ENCODE measurements around the gene KRTAP5-5.
"Not testable (repeated sequence)": the region's sequence is repeated elsewhere in the genome, so short reads cannot be mapped to it uniquely, and the experiment has no call there.

KRTAP5-5 gene, protein sequence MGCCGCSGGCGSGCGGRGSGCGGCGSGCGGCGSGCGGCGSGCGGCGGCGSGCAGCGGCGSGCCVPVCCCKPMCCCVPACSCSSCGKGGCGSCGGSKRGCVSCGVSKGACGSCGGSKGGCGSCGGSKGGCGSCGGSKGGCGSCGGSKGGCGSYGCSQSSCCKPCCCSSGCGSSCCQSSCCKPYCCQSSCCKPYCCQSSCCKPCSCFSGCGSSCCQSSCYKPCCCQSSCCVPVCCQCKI

DNA sequence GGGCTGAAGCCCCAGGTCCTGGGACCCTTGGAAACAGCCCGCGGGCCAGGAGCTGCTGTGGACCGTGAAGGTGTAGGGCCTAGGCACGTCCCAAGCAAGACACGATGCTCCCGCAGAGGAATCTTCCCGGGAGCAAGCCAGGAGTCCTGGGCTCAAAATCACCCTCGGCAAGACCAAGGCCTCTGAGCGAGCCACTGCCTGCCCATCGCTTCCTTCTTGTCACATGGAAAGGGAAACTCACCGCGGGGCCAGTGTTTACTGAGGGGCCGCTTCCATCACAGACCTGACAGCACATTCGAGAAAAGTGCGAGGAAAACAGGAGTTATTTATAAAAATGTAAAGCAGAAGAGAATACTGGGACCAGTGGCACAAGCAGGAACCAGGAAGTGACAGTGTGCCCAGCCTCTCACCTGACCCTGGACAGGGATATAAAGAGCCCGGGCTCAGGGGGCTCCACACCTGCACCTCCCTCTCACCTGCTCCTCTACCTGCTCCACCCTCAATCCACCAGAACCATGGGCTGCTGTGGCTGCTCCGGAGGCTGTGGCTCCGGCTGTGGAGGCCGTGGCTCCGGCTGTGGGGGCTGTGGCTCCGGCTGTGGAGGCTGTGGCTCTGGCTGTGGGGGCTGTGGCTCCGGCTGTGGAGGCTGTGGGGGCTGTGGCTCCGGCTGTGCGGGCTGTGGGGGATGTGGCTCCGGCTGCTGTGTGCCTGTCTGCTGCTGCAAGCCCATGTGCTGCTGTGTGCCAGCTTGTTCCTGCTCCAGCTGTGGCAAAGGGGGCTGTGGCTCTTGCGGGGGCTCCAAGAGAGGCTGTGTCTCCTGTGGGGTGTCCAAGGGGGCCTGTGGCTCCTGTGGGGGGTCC, at the start of gene KRTAP5-5:
TSS of gene KRTAP5-5 (plus strand) at position 450 of the 860 bp plus-strand sequence. CDS start at position 516, 66 bp downstream.
- no peak for DNase-seq (ENCODE audit: low spot score)

GRCh38 chr11:1581976-1582375, 47.6 kb upstream of the KRTAP5-5 start:
- DNase-seq (ENCODE audit: low spot score): no peak

- DNase-seq (ENCODE audit: low spot score): not testable (repeated sequence)
Observed at GRCh38 chr11:1582909-1583308, 46.7 kb upstream of the KRTAP5-5 start.

- not testable (repeated sequence) for DNase-seq (ENCODE audit: low spot score)
Observed at GRCh38 chr11:1584661-1585370, 44.8 kb upstream of the KRTAP5-5 start, which contains the start of gene KRTAP5-1. TSS of gene KRTAP5-1 (minus strand) at chr11:1585283. CDS start at chr11:1585249, 34 bp downstream.

- no peak for DNase-seq (ENCODE audit: low spot score)
Observed at GRCh38 chr11:1586699-1587098, 42.9 kb upstream of the KRTAP5-5 start.

DNA sequence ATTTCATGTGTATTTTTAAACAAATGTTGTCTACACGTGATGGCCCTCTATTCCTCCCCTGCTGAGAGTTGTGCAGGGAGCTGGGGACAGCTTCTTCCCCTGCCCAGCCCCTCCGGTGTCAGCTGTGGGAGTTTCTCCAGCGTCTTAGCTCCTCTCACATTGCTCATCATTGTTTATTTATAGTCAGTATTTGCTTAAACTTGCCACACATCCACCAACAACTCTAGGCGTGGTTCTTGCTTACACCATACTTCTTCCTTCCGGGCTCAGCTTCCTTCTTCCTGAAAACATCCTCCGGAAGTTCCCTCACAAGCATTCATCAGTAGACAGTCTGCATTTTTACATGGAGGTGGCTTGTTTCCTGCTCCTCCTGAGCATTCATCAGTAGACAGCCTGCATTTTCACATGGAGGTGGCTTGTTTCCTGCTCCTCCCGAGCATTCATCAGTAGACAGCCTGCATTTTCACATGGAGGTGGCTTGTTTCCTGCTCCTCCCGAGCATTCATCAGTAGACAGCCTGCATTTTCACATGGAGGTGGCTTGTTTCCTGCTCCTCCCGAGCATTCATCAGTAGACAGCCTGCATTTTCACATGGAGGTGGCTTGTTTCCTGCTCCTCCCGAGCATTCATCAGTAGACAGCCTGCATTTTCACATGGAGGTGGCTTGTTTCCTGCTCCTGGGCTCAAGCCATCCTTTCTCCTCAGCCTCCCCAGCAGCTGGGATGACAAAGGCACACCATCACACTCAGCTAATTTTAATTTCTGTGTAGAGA, 40.2 kb upstream of the KRTAP5-5 start:
- DNase-seq (ENCODE audit: low spot score): not testable (repeated sequence)

DNA sequence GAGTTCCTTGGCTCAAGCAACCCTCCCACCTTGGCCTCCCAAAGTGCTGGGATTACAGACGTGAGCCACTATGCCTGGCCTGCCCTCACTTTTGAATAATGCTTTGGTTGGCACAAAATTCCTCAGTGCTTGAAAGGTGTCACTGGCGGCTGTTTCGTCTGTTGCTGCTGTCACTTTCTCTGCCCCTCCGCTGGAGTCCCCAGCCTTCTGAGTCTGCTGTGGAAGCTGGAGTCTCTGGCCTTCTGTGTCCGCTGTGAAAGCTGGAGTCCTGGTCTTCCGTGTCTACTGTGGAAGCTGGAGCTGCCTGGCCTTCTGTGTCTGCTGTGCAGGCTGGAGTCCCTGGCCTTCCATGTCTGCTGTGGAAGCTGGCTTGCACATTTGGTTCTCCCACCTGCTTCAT, 39.6 kb upstream of the KRTAP5-5 start:
- no peak for DNase-seq (ENCODE audit: low spot score)

DNA sequence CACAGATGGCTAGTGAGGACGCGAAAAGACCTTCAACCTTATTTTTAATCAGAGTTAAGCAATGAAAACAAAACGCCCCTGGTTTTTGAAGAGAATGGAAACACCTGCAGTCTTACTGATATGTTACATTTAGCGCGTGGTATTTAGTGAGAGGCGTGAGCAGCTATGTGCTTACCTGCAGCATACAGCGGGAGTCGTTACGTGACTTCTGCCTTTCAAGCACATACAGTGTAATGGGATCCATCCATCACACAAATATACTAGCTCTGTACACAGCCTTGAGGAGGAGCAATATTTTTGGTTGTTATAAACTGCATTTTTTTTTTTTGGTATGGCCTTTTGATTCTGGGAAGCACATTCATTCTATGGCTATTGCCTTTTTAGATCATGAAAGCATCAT, 36.9 kb upstream of the KRTAP5-5 start:
- no peak for DNase-seq (ENCODE audit: low spot score)

- DNase-seq (ENCODE audit: low spot score): not testable (repeated sequence)
Observed at GRCh38 chr11:1595994-1596575, 33.5 kb upstream of the KRTAP5-5 start.

GRCh38 chr11:1596576-1597121, 32.9 kb upstream of the KRTAP5-5 start:
- DNase-seq (ENCODE audit: low spot score): not testable (repeated sequence)

DNA sequence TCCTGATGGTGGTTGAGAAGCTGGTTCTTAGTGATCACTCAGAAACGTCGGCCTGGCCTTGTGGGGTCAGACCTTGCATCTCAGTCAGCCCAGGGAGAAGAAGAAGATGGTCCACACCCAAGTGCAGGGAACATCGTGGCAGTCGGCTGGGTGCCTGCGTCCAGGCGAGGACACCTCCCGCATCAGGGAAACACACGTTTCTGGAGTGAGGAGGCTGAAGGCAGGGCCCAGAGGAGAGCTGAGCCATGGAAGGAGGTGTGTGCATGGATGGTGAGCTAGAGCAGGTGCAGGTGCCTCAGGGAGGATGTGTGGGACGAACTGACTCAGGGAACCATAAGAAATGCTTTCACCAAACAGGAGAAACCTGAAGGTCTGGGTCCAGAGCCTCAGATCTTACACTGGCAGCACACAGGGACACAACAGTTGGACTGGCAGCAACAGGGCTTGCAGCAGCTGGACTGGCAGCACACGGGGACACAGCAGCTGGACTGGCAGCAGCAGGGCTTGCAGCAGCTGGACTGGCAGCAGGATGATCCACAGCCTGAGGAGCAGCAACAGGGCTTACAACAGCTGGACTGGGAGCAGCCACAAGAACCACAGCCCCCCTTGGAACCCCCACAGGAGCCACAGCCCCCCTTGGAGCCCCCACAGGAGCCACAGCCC, 32.1 kb upstream of the KRTAP5-5 start:
- DNase-seq (ENCODE audit: low spot score): no peak

DNA sequence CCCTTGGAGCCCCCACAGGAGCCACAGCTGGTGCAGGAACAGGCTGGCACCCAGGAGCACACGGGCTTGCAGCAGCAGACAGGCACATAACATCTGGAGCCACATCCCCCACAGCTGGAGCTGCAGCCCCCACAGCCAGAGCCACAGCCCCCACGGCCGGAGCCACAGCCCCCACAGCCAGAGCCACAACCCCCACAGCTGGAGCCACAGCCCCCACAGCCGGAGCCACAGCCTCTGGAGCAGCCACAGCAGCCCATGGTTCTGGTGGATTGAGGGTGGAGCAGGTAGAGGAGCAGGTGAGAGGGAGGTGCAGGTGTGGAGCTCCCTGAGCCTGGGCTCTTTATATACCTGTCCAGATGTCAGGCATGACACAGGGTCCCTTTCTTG, 31.6 kb upstream of the KRTAP5-5 start, which contains the start of gene KRTAP5-2:
TSS of gene KRTAP5-2 (minus strand) at position 301 of the 387 bp plus-strand sequence. CDS start at position 257, 44 bp downstream.
- no peak for DNase-seq (ENCODE audit: low spot score)

- not testable (repeated sequence) for DNase-seq (ENCODE audit: low spot score)
Observed at GRCh38 chr11:1598406-1598805, 31.2 kb upstream of the KRTAP5-5 start.

- no peak for DNase-seq (ENCODE audit: low spot score)
Observed at GRCh38 chr11:1598816-1599215, 30.8 kb upstream of the KRTAP5-5 start.

- DNase-seq (ENCODE audit: low spot score): no peak
Observed at GRCh38 chr11:1600626-1601025, 28.9 kb upstream of the KRTAP5-5 start.

GRCh38 chr11:1601663-1602062, 27.9 kb upstream of the KRTAP5-5 start:
- DNase-seq (ENCODE audit: low spot score): not testable (repeated sequence)

DNA sequence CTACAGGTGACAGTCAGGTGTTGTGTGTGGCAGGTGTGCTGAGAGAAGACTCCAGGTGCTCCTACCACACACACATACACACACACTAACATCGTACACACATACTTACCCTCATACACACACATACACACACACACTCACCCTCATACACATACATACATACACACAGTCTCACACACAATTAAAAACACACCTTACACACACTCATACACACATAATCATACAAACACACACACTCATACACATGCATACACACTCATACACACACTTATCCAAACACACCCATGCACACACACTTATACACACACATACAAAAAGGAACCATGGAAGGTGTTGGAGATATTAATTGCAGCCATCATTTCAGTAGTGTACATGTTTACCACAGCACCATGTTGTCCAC, 25.9 kb upstream of the KRTAP5-5 start:
- no peak for DNase-seq (ENCODE audit: low spot score)

GRCh38 chr11:1604181-1604580, 25.4 kb upstream of the KRTAP5-5 start:
- DNase-seq (ENCODE audit: low spot score): no peak

- DNase-seq (ENCODE audit: low spot score): no peak
Observed at GRCh38 chr11:1604711-1605110, 24.9 kb upstream of the KRTAP5-5 start.

DNA sequence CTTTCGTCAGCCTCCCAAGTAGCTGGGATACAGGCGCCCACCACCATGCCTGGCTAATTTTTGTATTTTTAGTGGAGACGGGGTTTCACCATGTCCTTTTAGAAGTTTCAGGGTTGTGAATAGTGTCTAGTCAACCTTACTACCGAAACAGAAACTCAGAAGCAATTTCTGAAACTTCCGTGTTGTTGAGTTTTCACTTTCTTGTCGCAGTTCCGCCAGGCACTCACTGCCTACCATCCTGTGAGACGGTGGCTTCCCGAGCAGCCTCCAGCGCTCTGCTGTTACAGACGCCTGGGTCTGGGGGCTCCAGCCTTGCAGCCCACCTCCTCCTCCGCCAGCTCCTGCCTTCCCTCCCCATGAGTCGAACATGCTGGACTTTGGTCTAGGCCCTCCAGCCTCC, 23.7 kb upstream of the KRTAP5-5 start:
- not testable (repeated sequence) for DNase-seq (ENCODE audit: low spot score)

All from HuH-7 (cell line).